K562 (cell line): ENCODE measurements around the gene SPEG. TPM values are rescaled to one million over a fixed set of nuclear protein-coding genes. Genes with fewer than 3 reads are reported as not detected.

Experiments used
- ATAC-seq: fragments of 200-7000 bp; cut with Tn5 transposase; 3 replicates; pipeline ENCODE4 v1.9.1; 2020; ENCODE audit warnings: moderate library complexity
- BruUV-seq: library from RNA; stranded (reverse); fragments of 400-500 nt; replicated peaks from 2 replicates; lab custom pipeline; 2021; lab: Mats Ljungman, UMichigan
- CTCF ChIA-PET: fragments of 300-600 bp; formaldehyde crosslinking; extraction: SDS; loops from one replicate; lab custom pipeline; 2021; ENCODE audit warnings: low intra/inter-chr PET ratio; lab: Yijun Ruan, JAX
- POLR2A ChIA-PET: fragments of 300-600, 350-650 bp; sonication (Branson Sonifier 250); formaldehyde crosslinking; extraction: SDS; loops from one replicate; lab custom pipeline; 2021; ENCODE audit warnings: antibody characterized with exemption, inconsistent platforms; lab: Yijun Ruan, JAX
- DNase-seq, 4 experiments: peaks; one replicate each; pipeline versions ENCODE4 v3.0.0 to v3.0.0-alpha.2; 2011 to 2018; ENCODE audit warnings: low spot score in 3 of 4, mixed read lengths in 3 of 4; ENCODE audit errors: extremely low read depth in 1 of 4
- FAIRE-seq: peaks from 2 replicates; lab custom pipeline; 2011; peaks lifted over from hg19 to GRCh38; lab: Jason Lieb, UNC
- H2AFZ ChIP-seq: 2 replicates; pipeline ENCODE4 v1.6.0; 2011; ENCODE audit warnings: low read depth, low read length, control low read depth, inconsistent platforms
- H3K27ac ChIP-seq: fragments of 200-600 bp; 3 replicates; pipeline ENCODE4 v1.8.0; 2011; ENCODE audit warnings: low read depth, mild to moderate bottlenecking, control low read depth, inconsistent platforms, low read length, moderate library complexity, mixed read lengths; ENCODE audit errors: extremely low read depth
- H3K27me3 ChIP-seq, 2 experiments: fragments of 300-600 bp in 1 of 2; 2 replicates in 1 of 2; 3 replicates in 1 of 2; pipeline versions ENCODE4 v1.6.0 to v1.8.0; 2011; ENCODE audit warnings: inconsistent platforms in 2 of 2, low read length in 2 of 2, mild to moderate bottlenecking in 1 of 2, mixed read lengths in 1 of 2, moderate library complexity in 1 of 2; ENCODE audit not compliant: control insufficient read depth in 2 of 2, insufficient read depth in 2 of 2
- H3K36me3 ChIP-seq: fragments of 300-600 bp; 3 replicates; pipeline ENCODE4 v1.8.0; 2011; ENCODE audit warnings: mild to moderate bottlenecking, low read length, inconsistent platforms; ENCODE audit not compliant: control insufficient read depth, insufficient read depth
- H3K4me1 ChIP-seq, 2 experiments: fragments of 200-600 bp in 1 of 2; replicated peaks in 1 of 2; 2 replicates in 1 of 2; 3 replicates in 1 of 2; pipeline versions ENCODE4 v1.5.1 to v1.8.0; 2011; ENCODE audit warnings: inconsistent platforms in 2 of 2, low read length in 2 of 2, mild to moderate bottlenecking in 1 of 2, mixed read lengths in 1 of 2, moderate library complexity in 1 of 2; ENCODE audit not compliant: control insufficient read depth in 2 of 2, insufficient read depth in 2 of 2
- H3K4me2 ChIP-seq: 2 replicates; pipeline ENCODE4 v1.6.1; 2011; ENCODE audit warnings: low read length, control low read depth, inconsistent platforms, mixed read lengths; ENCODE audit not compliant: insufficient read depth
- H3K4me3 ChIP-seq: fragments of 200-600 bp; sonication (generic), shearing (Covaris generic); 2 replicates; pipeline ENCODE4 v1.5.1; 2016; ENCODE audit warnings: control low read depth, inconsistent platforms
- H3K79me2 ChIP-seq: fragments of 200-600 bp; 3 replicates; pipeline ENCODE4 v1.8.0; 2011; ENCODE audit warnings: low read length, inconsistent platforms; ENCODE audit not compliant: control insufficient read depth, insufficient read depth
- H3K9ac ChIP-seq, 2 experiments: 2 replicates each; pipeline versions ENCODE4 v1.6.0 to v1.6.1; 2011; ENCODE audit warnings: low read depth in 2 of 2, low read length in 2 of 2, control low read depth in 1 of 2, inconsistent platforms in 1 of 2, mild to moderate bottlenecking in 1 of 2, mixed read lengths in 1 of 2; ENCODE audit not compliant: insufficient read depth in 1 of 2
- H3K9me1 ChIP-seq: one replicate; pipeline ENCODE4 v1.6.0; 2011; ENCODE audit warnings: inconsistent platforms, mild to moderate bottlenecking, low read length, moderate library complexity; ENCODE audit not compliant: control insufficient read depth, insufficient read depth
- H3K9me3 ChIP-seq: replicated peaks from 2 replicates; pipeline ENCODE4 v1.5.1; 2011; ENCODE audit warnings: low read depth, low read length, inconsistent platforms; ENCODE audit not compliant: control insufficient read depth, insufficient read depth
- H4K20me1 ChIP-seq: replicated peaks from 2 replicates; pipeline ENCODE4 v1.6.1; 2011; ENCODE audit warnings: low read length, inconsistent platforms, mixed read lengths; ENCODE audit not compliant: control insufficient read depth, insufficient read depth
- ARHGAP35 ChIP-seq: fragments of 450-650 bp; IDR thresholded peaks from 2 replicates; pipeline ENCODE4 v1.6.1; 2018; ENCODE audit not compliant: partially characterized antibody
- ATF7 ChIP-seq: fragments of 450-650 bp; IDR thresholded peaks from 2 replicates; pipeline ENCODE4 v1.7.1; 2014; ENCODE audit warnings: mild to moderate bottlenecking, moderate library complexity
- BRF1 ChIP-seq: IDR thresholded peaks from 3 replicates; pipeline ENCODE4 v1.6.1; 2011; ENCODE audit warnings: borderline replicate concordance, mild to moderate bottlenecking; ENCODE audit not compliant: insufficient read length; ENCODE audit errors: extremely low read depth
- CREB1 ChIP-seq, 2 experiments: sonication (generic) in 1 of 2; formaldehyde crosslinking in 1 of 2; IDR thresholded peaks; 2 replicates each; pipeline versions ENCODE4 v1.6.1 to v1.8.0; 2012 to 2022; ENCODE audit warnings: inconsistent platforms in 1 of 2, mild to moderate bottlenecking in 1 of 2, missing genetic modification reagents in 1 of 2, moderate library complexity in 1 of 2
- ESRRB ChIP-seq: fragments of 250-450 bp; sonication (Bioruptor Pico); IDR thresholded peaks from 2 replicates; pipeline ENCODE4 v1.5.0; 2020; ENCODE audit warnings: mild to moderate bottlenecking, moderate library complexity, borderline replicate concordance
- MAFF ChIP-seq: IDR thresholded peaks from 2 replicates; pipeline ENCODE4 v1.6.1; 2012; ENCODE audit warnings: low read length, improper control_type of control experiment
- MEIS2 ChIP-seq: fragments of 450-650 bp; IDR thresholded peaks from 2 replicates; pipeline ENCODE4 v1.6.1; 2014; ENCODE audit warnings: mild to moderate bottlenecking; ENCODE audit not compliant: partially characterized antibody
- NUFIP1 ChIP-seq: fragments of 450-650 bp; IDR thresholded peaks from 2 replicates; pipeline ENCODE4 v1.6.1; 2018; ENCODE audit not compliant: partially characterized antibody
- SMAD3 ChIP-seq: fragments of 450-650 bp; formaldehyde crosslinking; conservative IDR thresholded peaks from 2 replicates; pipeline ENCODE4 v1.4.0; 2020; ENCODE audit warnings: mild to moderate bottlenecking
- SREBF1 ChIP-seq: fragments of 150-350 bp; IDR thresholded peaks from 2 replicates; pipeline ENCODE4 v1.6.1; 2014; ENCODE audit warnings: antibody characterized with exemption, low read depth, low read length, borderline replicate concordance
- TOE1 ChIP-seq, 2 experiments: fragments of 450-650 bp in 1 of 2; sonication (generic) in 1 of 2; formaldehyde crosslinking in 1 of 2; IDR thresholded peaks; 2 replicates each; pipeline versions ENCODE4 v1.7.1 to v1.8.0; 2016 to 2022; ENCODE audit warnings: borderline replicate concordance in 2 of 2, mild to moderate bottlenecking in 2 of 2, antibody characterized with exemption in 1 of 2, inconsistent platforms in 1 of 2, low read depth in 1 of 2, missing genetic modification reagents in 1 of 2, moderate library complexity in 1 of 2
- ZC3H4 ChIP-seq: sonication (generic); formaldehyde crosslinking; IDR thresholded peaks from 2 replicates; pipeline ENCODE4 v1.9.0; 2021; ENCODE audit warnings: missing genetic modification reagents, borderline replicate concordance
- ZFX ChIP-seq: sonication (generic); formaldehyde crosslinking; IDR thresholded peaks from 2 replicates; pipeline ENCODE4 v1.8.0; 2022; ENCODE audit warnings: mild to moderate bottlenecking, missing genetic modification reagents, moderate library complexity
- ZNF146 ChIP-seq: IDR thresholded peaks from one replicate; pipeline ENCODE4 v1.6.1; 2018; ENCODE audit warnings: missing compliant biosample characterization; ENCODE audit not compliant: unreplicated experiment
- ZNF217 ChIP-seq: sonication (generic); formaldehyde crosslinking; IDR thresholded peaks from 2 replicates; pipeline ENCODE4 v1.8.0; 2022; ENCODE audit warnings: mild to moderate bottlenecking, missing genetic modification reagents
- ZNF561 ChIP-seq: fragments of 450-650 bp; formaldehyde crosslinking; conservative IDR thresholded peaks from 2 replicates; pipeline ENCODE4 v1.4.0; 2020; ENCODE audit warnings: mild to moderate bottlenecking, moderate library complexity
- ZNF766 ChIP-seq: fragments of 200-800 bp; sonication (Bioruptor generic); conservative IDR thresholded peaks from 2 replicates; pipeline ENCODE4 v1.6.1; 2016; ENCODE audit warnings: missing genetic modification characterization, missing compliant biosample characterization
- WGBS: fragments of 100-300 bp; shearing (Covaris generic); methylation state at CpG from one replicate; pipeline ENCODE4 v1.1.6; 2016; ENCODE audit warnings: low coverage, mixed read lengths; ENCODE audit not compliant: insufficient coverage; ENCODE audit errors: missing lambda C conversion rate; 5-methylcytosine and 5-hydroxymethylcytosine counted together
- in situ Hi-C: fragments of 300-500 bp; cut with MboI; formaldehyde crosslinking; loops from 4 replicates; pipeline ENCODE4 v1.15.0; 2018; ENCODE audit warnings: inconsistent platforms, mixed read lengths
- intact Hi-C: fragments of 100-400 bp; cut with micrococcal nuclease; formaldehyde crosslinking; loops from 2 replicates; pipeline ENCODE4 v1.14.2; 2022
- polyA plus RNA-seq, 8 experiments: library from polyadenylated mRNA; depleted of rRNA in 4 of 8; stranded (reverse) in 5 of 8; unstranded in 3 of 8; fragments of >200 nt; fragmentation: Nextera tagmentation in 2 of 8; fragmentation: Illumina TruSeq in 1 of 8; extraction: Ambion mirVana in 2 of 8; extraction: Trizol in 1 of 8; gene quantifications; 2 replicates each; pipeline versions ENCODE4 v1.2.1 to v1.2.3, GENCODE V29; 2011 to 2014; ENCODE audit warnings: inconsistent platforms in 1 of 8, missing spikeins in 1 of 8
- total RNA-seq, 7 experiments: library from RNA; depleted of rRNA in 6 of 7; stranded (reverse); fragments of >200 nt in 6 of 7; fragmentation: Illumina TruSeq in 2 of 7; extraction: Trizol in 2 of 7; gene quantifications; 2 replicates each; pipeline versions ENCODE4 v1.2.1 to v1.2.3, GENCODE V29; 2011 to 2021; ENCODE audit warnings: low replicate concordance in 1 of 7
- TF ChIP-seq, protein P1 (sequence below): sonication (generic); formaldehyde crosslinking; IDR thresholded peaks from 2 replicates; pipeline ENCODE4 v1.8.0; 2022; ENCODE audit warnings: mild to moderate bottlenecking, low read depth, missing genetic modification reagents
- TF ChIP-seq, protein P2 (sequence below), 2 experiments: fragments of 250-450 bp in 1 of 2; fragments of 450-650 bp in 1 of 2; sonication (Bioruptor Pico) in 1 of 2; IDR thresholded peaks; 2 replicates each; pipeline versions ENCODE4 v1.6.1 to v1.8.0; 2016 to 2021; ENCODE audit warnings: mild to moderate bottlenecking in 2 of 2, moderate library complexity in 2 of 2, missing compliant biosample characterization in 1 of 2, missing genetic modification characterization in 1 of 2

SPEG gene
- total and polyA plus RNA-seq, 9 of the 15 experiments (the other 6 are each of a cell fraction or from before 2014, with no cell fraction given): 0.49 to 8.7 (median 3.0) TPM

DNA sequence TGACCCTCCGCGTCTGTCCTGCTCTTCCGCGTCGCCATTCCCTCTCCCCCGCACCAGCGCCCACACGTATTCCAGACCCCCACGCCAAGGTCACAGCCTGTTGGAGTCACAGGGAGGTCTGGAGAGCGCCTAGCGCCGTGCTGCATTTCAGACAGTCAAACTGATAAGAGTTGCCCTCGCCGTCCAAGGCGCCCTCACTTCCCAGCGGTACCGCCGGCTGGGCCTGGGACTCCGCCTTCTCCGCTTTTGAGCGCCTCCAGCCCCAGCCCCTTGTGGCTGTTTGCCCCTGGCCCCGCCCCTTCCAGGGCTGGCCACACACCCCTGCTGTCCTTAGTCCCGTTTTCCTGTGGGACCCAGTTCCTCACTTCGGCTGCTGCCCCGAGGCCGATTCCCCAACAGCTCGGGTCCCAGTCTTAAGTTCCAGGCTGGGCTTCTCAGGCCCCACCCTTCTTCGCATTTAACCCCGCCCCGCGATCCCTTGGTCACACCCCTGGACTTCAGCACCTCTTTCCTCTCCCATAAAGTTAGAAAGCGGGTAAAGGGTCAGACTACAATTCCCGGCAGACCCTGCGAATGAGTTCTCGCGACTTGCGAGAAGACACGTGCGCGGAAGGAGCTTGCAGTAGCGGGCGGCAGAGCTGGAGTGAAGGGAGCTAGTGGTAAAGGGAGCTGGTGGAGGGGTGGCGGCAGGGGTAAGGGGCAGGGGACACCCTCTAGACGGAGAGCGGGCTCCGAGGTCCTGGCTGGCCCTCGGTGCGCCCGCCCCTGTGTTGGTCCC, 63.8 kb downstream of the SPEG start, which contains the start of gene GMPPA (continued):
- TF ChIP-seq ZFX (CRISPR knock-in tag): peak; percentile 65
- TF ChIP-seq ZNF766 (CRISPR knock-in tag): peak; percentile 50; the same call in 1 of the 2 replicates
- peak; percentile 76 for TF ChIP-seq TOE1 (IDR thresholded peaks at IDR 0.05; ENCODE audit: borderline replicate concordance)
- TF ChIP-seq TOE1 (CRISPR knock-in tag; IDR thresholded peaks at IDR 0.05; ENCODE audit: borderline replicate concordance, low read depth): no peak
- TF ChIP-seq ARHGAP35: peak; percentile 90

DNA sequence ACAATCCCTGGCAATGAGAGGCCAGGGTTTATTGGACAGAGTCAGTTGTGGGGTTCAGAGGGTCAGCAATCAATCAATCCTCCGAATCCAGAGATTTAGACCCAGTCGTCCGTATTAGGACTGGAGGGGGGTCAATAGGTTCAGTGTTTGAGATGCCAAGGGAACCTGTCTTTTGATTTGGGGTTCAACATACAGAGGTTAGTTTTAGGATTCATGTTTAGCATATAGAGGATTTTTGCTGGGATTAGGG, 64.3 kb downstream of the SPEG start:
- FAIRE-seq (no peak), ATAC-seq (no peak), DNase-seq (no peak)
- BruUV-seq: TSS peak; percentile 89
- H3K9ac ChIP-seq: peak overlapping the region; percentile 88 to 98
- H3K4me1 ChIP-seq: peaks cover 47 to 60% of the 10 kb centered on the region in 2 experiments
- H3K36me3 ChIP-seq: peaks cover 13% of the 10 kb centered on the region; the same call in 2 of the 3 replicates
- H3K4me2 ChIP-seq: peak overlapping the region; percentile 77
- WGBS: 0% methylated on average over 3 of the region's 3 CpGs
- CTCF ChIA-PET: no interaction called here
- no peaks in the 10 kb centered on the region for H3K27me3 ChIP-seq
- POLR2A ChIA-PET: interaction anchor here (0.6 to 4.9 kb wide), 7 partner anchors 10 to 260 kb away, joined by 3 to 37 read pairs (median 5); partner anchors contain the start of gene ASIC4
- H3K79me2 ChIP-seq: peaks cover 56% of the 10 kb centered on the region
- H3K9me1 ChIP-seq: no peaks in the 10 kb centered on the region
- in situ Hi-C loops: no loop called here
- H3K27ac ChIP-seq: peak overlapping the region; percentile 95
- no peak overlapping the region; the same call in 1 of the 2 replicates for H2AFZ ChIP-seq
- peak overlapping the region; percentile 64 for H3K4me3 ChIP-seq
- H4K20me1 ChIP-seq: no peaks in the 10 kb centered on the region
- intact Hi-C loops: no loop called here
- no peaks in the 10 kb centered on the region for H3K9me3 ChIP-seq
- TF ChIP-seq BRF1 (no peak), CREB1 (IDR thresholded peaks at IDR 0.05) (no peak), CREB1 (CRISPR knock-in tag; IDR thresholded peaks at IDR 0.05) (no peak), ZNF217 (CRISPR knock-in tag) (no peak), SREBF1 (no peak), ZC3H4 (no peak), ZNF146 (CRISPR knock-in tag) (no peak), NUFIP1 (no peak), MAFF (no peak), ZNF561 (no peak), ATF7 (no peak), SMAD3 (CRISPR knock-in tag) (no peak), ZNF766 (CRISPR knock-in tag) (0 out of 2 replicates have a peak, but pooled peaks have one; percentile 9), ESRRB (CRISPR knock-in tag) (no peak), MEIS2 (peak; percentile 58)
- TF ChIP-seq, protein P1, sequence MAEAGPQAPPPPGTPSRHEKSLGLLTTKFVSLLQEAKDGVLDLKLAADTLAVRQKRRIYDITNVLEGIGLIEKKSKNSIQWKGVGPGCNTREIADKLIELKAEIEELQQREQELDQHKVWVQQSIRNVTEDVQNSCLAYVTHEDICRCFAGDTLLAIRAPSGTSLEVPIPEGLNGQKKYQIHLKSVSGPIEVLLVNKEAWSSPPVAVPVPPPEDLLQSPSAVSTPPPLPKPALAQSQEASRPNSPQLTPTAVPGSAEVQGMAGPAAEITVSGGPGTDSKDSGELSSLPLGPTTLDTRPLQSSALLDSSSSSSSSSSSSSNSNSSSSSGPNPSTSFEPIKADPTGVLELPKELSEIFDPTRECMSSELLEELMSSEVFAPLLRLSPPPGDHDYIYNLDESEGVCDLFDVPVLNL: no peak
- TF ChIP-seq, protein P2, sequence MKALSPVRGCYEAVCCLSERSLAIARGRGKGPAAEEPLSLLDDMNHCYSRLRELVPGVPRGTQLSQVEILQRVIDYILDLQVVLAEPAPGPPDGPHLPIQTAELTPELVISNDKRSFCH (CRISPR knock-in tag; IDR thresholded peaks at IDR 0.05): no peak
- TF ChIP-seq, protein P2 (tag; IDR thresholded peaks at IDR 0.05): no peak
